Measurements from ENCODE around the gene ADARB1. TPM values are rescaled to one million over a fixed set of nuclear protein-coding genes. Genes with fewer than 3 reads are reported as not detected.

The ADARB1 gene
- total and polyA plus RNA-seq, 9 of the 15 experiments (the other 6 are each of a cell fraction or from before 2014, with no cell fraction given) = 6.7 to 16.0 (median 8.3) TPM

DNA sequence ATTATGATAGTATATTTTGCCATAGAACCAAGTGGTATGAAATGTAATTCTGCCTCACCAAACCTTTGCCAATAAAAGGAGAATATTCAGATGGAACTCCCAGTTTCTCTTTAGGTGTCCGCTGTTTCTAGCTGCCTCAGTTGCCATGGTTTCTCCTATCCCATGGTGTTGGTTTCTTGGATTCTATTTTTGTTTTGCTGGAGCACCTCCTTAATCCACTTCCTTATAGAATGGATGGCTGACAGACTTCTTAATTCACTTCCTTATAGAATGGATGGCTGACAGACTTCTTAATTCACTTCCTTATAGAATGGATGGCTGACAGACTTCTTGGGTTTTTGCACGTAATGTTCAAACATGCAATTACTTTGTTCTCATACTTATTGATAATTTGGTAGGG is 43.7 kb downstream of the ADARB1 start:
- in situ Hi-C loops (cut with MboI) = no loop called here
- TF ChIP-seq TRIM28 (IDR thresholded peaks at IDR 0.05) (no peak), ESRRA (IDR thresholded peaks at IDR 0.05; ENCODE audit: borderline replicate concordance, low read depth) (no peak), ZNF695 (CRISPR knock-in tag; IDR thresholded peaks at IDR 0.05) (no peak), NCOA2 (IDR thresholded peaks at IDR 0.05; ENCODE audit: partially characterized antibody in 2 of 2) (no peak), HDAC2 (IDR thresholded peaks at IDR 0.05) (no peak), ZNF507 (tag; conservative IDR thresholded peaks at IDR 0.05) (peak; percentile 81), NR3C1 (CRISPR knock-in tag; IDR thresholded peaks at IDR 0.05) (no peak), RFX1 (IDR thresholded peaks at IDR 0.05) (0 out of 2 replicates have a peak, but pooled peaks have one; percentile 13), PHTF2 (CRISPR knock-in tag; IDR thresholded peaks at IDR 0.05) (no peak)
- TF ChIP-seq, protein P1, sequence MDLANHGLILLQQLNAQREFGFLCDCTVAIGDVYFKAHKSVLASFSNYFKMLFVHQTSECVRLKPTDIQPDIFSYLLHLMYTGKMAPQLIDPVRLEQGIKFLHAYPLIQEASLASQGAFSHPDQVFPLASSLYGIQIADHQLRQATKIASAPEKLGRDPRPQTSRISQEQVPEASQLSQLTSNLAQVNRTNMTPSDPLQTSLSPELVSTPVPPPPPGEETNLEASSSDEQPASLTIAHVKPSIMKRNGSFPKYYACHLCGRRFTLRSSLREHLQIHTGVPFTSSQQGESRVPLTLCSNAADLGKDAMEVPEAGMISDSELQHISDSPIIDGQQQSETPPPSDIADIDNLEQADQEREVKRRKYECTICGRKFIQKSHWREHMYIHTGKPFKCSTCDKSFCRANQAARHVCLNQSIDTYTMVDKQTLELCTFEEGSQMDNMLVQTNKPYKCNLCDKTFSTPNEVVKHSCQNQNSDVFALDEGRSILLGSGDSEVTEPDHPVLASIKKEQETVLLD (IDR thresholded peaks at IDR 0.05) = no peak
- TF ChIP-seq, protein P2, sequence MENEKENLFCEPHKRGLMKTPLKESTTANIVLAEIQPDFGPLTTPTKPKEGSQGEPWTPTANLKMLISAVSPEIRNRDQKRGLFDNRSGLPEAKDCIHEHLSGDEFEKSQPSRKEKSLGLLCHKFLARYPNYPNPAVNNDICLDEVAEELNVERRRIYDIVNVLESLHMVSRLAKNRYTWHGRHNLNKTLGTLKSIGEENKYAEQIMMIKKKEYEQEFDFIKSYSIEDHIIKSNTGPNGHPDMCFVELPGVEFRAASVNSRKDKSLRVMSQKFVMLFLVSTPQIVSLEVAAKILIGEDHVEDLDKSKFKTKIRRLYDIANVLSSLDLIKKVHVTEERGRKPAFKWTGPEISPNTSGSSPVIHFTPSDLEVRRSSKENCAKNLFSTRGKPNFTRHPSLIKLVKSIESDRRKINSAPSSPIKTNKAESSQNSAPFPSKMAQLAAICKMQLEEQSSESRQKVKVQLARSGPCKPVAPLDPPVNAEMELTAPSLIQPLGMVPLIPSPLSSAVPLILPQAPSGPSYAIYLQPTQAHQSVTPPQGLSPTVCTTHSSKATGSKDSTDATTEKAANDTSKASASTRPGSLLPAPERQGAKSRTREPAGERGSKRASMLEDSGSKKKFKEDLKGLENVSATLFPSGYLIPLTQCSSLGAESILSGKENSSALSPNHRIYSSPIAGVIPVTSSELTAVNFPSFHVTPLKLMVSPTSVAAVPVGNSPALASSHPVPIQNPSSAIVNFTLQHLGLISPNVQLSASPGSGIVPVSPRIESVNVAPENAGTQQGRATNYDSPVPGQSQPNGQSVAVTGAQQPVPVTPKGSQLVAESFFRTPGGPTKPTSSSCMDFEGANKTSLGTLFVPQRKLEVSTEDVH (IDR thresholded peaks at IDR 0.05; ENCODE audit: low read depth, partially characterized antibody) = no peak
- Histone ChIP-seq H3K4me2 (ENCODE audit: insufficient read depth, low read length) (no peak overlapping the region), H3K9me3 (replicated peaks; ENCODE audit: control insufficient read depth, insufficient read depth, low read depth, low read length) (no peaks in the 10 kb centered on the region), H3K27ac (ENCODE audit: extremely low read depth, low read depth, low read length) (no peak overlapping the region), H3K4me1 (replicated peaks in 1 of 2; ENCODE audit: control insufficient read depth in 2 of 2, insufficient read depth in 2 of 2, low read length in 2 of 2) (peaks cover 0 to 7% of the 10 kb centered on the region in 2 experiments; a peak in 1 of 5 replicates), H2AFZ (ENCODE audit: low read depth, low read length) (no peak overlapping the region), H4K20me1 (replicated peaks; ENCODE audit: control insufficient read depth, insufficient read depth, low read length) (no peaks in the 10 kb centered on the region), H3K36me3 (ENCODE audit: control insufficient read depth, insufficient read depth, low read length) (no peaks in the 10 kb centered on the region), H3K79me2 (ENCODE audit: control insufficient read depth, insufficient read depth, low read length) (no peaks in the 10 kb centered on the region), H3K9me1 (ENCODE audit: control insufficient read depth, insufficient read depth, low read length) (no peaks in the 10 kb centered on the region), H3K9ac (ENCODE audit: insufficient read depth in 1 of 2, low read depth in 2 of 2, low read length in 2 of 2) (no peak overlapping the region), H3K27me3 (ENCODE audit: control insufficient read depth in 2 of 2, insufficient read depth in 2 of 2, low read length in 2 of 2) (no peaks in the 10 kb centered on the region; a peak in 1 of 5 replicates), H3K4me3 (no peak overlapping the region)
- FAIRE-seq (no peak), DNase-seq (ENCODE audit: extremely low read depth in 1 of 4, low spot score in 3 of 4) (no peak), ATAC-seq (no peak)
- intact Hi-C loops (cut with micrococcal nuclease) = no loop called here
- 48% methylated on average over 2 of the region's 2 CpGs for WGBS (ENCODE audit: insufficient coverage, low coverage, missing lambda C conversion rate)
- no TSS peak for BruUV-seq (replicated peaks)
- POLR2A ChIA-PET = interaction anchor here (0.6 kb wide), 1 partner anchor 17 kb away, joined by 3 read pairs; no protein-coding TSS in a partner anchor
- CTCF ChIA-PET (ENCODE audit: low intra/inter-chr PET ratio) = no interaction called here

All from K562 (cell line).